Measurements from ENCODE around the gene SLC15A3. TPM values are rescaled to one million over a fixed set of nuclear protein-coding genes. Genes with fewer than 3 reads are reported as not detected.

SLC15A3 gene
- total and polyA plus RNA-seq, 2 experiments from 2014 or later, result 14.2 to 15.8 TPM

- Mint-ChIP-seq H3K9me3 (no peaks in the 10 kb centered on the region; the same call in 2 of the 3 replicates), H3K36me3 (ENCODE audit: low read depth) (peaks cover 50% of the 10 kb centered on the region), H3K4me1 (peaks cover 25% of the 10 kb centered on the region), H3K27ac (no peak overlapping the region), H3K27me3 (ENCODE audit: insufficient read depth, low read depth, poor library complexity) (peaks cover 15% of the 10 kb centered on the region), H3K4me3 (peak overlapping the region; percentile 91)
- Histone ChIP-seq H3K9me2 (ENCODE audit: insufficient read depth) (no peaks in the 10 kb centered on the region), H3K79me2 (replicated peaks; ENCODE audit: insufficient read depth) (peaks cover 9% of the 10 kb centered on the region; the same call in 1 of the 2 replicates), H3K4me2 (peak overlapping the region; percentile 90), H3K4me3 (peak overlapping the region; percentile 91), H2AFZ (peak overlapping the region; percentile 95), H3K27me3 (ENCODE audit: insufficient read depth) (peaks cover 10% of the 10 kb centered on the region; the same call in 1 of the 2 replicates), H3K27ac (ENCODE audit: low read depth) (no peak overlapping the region), H3K36me3 (ENCODE audit: insufficient read depth) (no peaks in the 10 kb centered on the region), H3K4me1 (ENCODE audit: insufficient read depth) (peaks cover 6% of the 10 kb centered on the region), H4K20me1 (replicated peaks; ENCODE audit: insufficient read depth) (peaks cover 10% of the 10 kb centered on the region; the same call in 1 of the 2 replicates), H3F3A (replicated peaks; ENCODE audit: low read depth) (no peaks in the 10 kb centered on the region)
- TF ChIP-seq ZNF331 (CRISPR knock-in tag; IDR thresholded peaks at IDR 0.05; ENCODE audit: low read depth), result no peak
- ATAC-seq (peak; percentile 42), DNase-seq (ENCODE audit: low spot score) (no peak)
Observed at GRCh38 chr11:60923800-60924109, 28.2 kb downstream of the SLC15A3 start.

- Histone ChIP-seq H3K4me2 (peak overlapping the region; percentile 90; the same call in 1 of the 2 replicates), H3K9me2 (ENCODE audit: insufficient read depth) (no peaks in the 10 kb centered on the region)
- no peak overlapping the region for H3K27ac Mint-ChIP-seq
Observed at GRCh38 chr11:60923326-60923725, 28.6 kb downstream of the SLC15A3 start.

More at GRCh38 chr11:60923326-60923725, 28.6 kb downstream of the SLC15A3 start:
- DNase-seq (ENCODE audit: low spot score) (no peak), ATAC-seq (no peak)
- Histone ChIP-seq H4K20me1 (replicated peaks; ENCODE audit: insufficient read depth) (peaks cover 10% of the 10 kb centered on the region; the same call in 1 of the 2 replicates), H2AFZ (no peak overlapping the region), H3K27me3 (ENCODE audit: insufficient read depth) (peaks cover 10% of the 10 kb centered on the region; the same call in 1 of the 2 replicates), H3K4me3 (peak overlapping the region; percentile 91; the same call in 1 of the 2 replicates), H3K36me3 (ENCODE audit: insufficient read depth) (no peaks in the 10 kb centered on the region), H3K4me1 (ENCODE audit: insufficient read depth) (peaks cover 7% of the 10 kb centered on the region), H3K27ac (ENCODE audit: low read depth) (no peak overlapping the region), H3F3A (replicated peaks; ENCODE audit: low read depth) (no peaks in the 10 kb centered on the region), H3K79me2 (replicated peaks; ENCODE audit: insufficient read depth) (peaks cover 13% of the 10 kb centered on the region; the same call in 1 of the 2 replicates)
- Mint-ChIP-seq H3K9me3 (no peaks in the 10 kb centered on the region; the same call in 2 of the 3 replicates), H3K4me1 (peaks cover 25% of the 10 kb centered on the region), H3K4me3 (peak overlapping the region; percentile 53; the same call in 2 of the 3 replicates), H3K36me3 (ENCODE audit: low read depth) (peaks cover 50% of the 10 kb centered on the region), H3K27me3 (ENCODE audit: insufficient read depth, low read depth, poor library complexity) (peaks cover 15% of the 10 kb centered on the region)
- TF ChIP-seq EZH2 (IDR thresholded peaks at IDR 0.05; ENCODE audit: low read depth, unreplicated experiment) (no peak), NANOG (IDR thresholded peaks at IDR 0.05; ENCODE audit: borderline replicate concordance) (no peak), ZNF462 (CRISPR knock-in tag; IDR thresholded peaks at IDR 0.05) (no peak), ETS1 (IDR thresholded peaks at IDR 0.05) (no peak), ZNF114 (CRISPR knock-in tag; IDR thresholded peaks at IDR 0.05) (no peak), EZH2phosphoT487 (IDR thresholded peaks at IDR 0.05; ENCODE audit: unreplicated experiment) (no peak), CTCF (conservative IDR thresholded peaks at IDR 0.05; ENCODE audit: low read depth in 2 of 2) (no peak)
